HG03575 (cell line): ENCODE measurements around the gene OR2AE1.

ENCODE experiments used
- ATAC-seq: cut with Tn5 transposase; IDR thresholded peaks from one replicate; pipeline ENCODE4 v1.9.1; 2021; ENCODE audit not compliant: unreplicated experiment, insufficient number of reproducible peaks, low FRiP score; ENCODE audit errors: extremely low read depth

Gene OR2AE1

GRCh38 chr7:99827040-99827778 is 49.6 kb downstream of the OR2AE1 start:
- ATAC-seq: no peak
